ENCODE measurements around the gene DNAH8.

The DNAH8 gene

GRCh38 chr6:39074486-39074885 lies 359.4 kb downstream of the DNAH8 start:
- H3K9me3 ChIP-seq (ENCODE audit: control insufficient read depth, insufficient read depth, low read length) = no peaks in the 10 kb centered on the region
- H3K79me2 ChIP-seq (ENCODE audit: control insufficient read depth, low read length) = no peaks in the 10 kb centered on the region
- no peak overlapping the region for H3K4me3 ChIP-seq (ENCODE audit: low read length)
- H3K36me3 ChIP-seq (ENCODE audit: control insufficient read depth, low read length) = no peaks in the 10 kb centered on the region
- TF ChIP-seq EZH2phosphoT487 (IDR thresholded peaks at IDR 0.05; ENCODE audit: borderline replicate concordance, low read length) (no peak), CTCF (IDR thresholded peaks at IDR 0.05; ENCODE audit: low read depth, low read length, poor library complexity, severe bottlenecking) (no peak)
- no peaks in the 10 kb centered on the region for H3K27me3 ChIP-seq (ENCODE audit: control insufficient read depth, low read length)
- no peak overlapping the region for H3K27ac ChIP-seq (ENCODE audit: low read depth, low read length)
- no peaks in the 10 kb centered on the region for H3F3A ChIP-seq (ENCODE audit: control insufficient read depth, insufficient read depth)
- no peaks in the 10 kb centered on the region for H3K4me1 ChIP-seq (ENCODE audit: control insufficient read depth, low read length)
- no peaks in the 10 kb centered on the region for H3K9me2 ChIP-seq (replicated peaks; ENCODE audit: control insufficient read depth, low read length)
- no peak overlapping the region for H3K4me2 ChIP-seq (ENCODE audit: low read length)
- H4K20me1 ChIP-seq (ENCODE audit: control insufficient read depth, insufficient read depth, low read depth, low read length) = no peaks in the 10 kb centered on the region

- no peak for TF ChIP-seq EZH2phosphoT487 (IDR thresholded peaks at IDR 0.05; ENCODE audit: borderline replicate concordance, low read length)
- TF ChIP-seq CTCF (IDR thresholded peaks at IDR 0.05; ENCODE audit: low read depth, low read length, poor library complexity, severe bottlenecking) = no peak
- Histone ChIP-seq H4K20me1 (ENCODE audit: control insufficient read depth, insufficient read depth, low read depth, low read length) (no peaks in the 10 kb centered on the region), H3K79me2 (ENCODE audit: control insufficient read depth, low read length) (no peaks in the 10 kb centered on the region), H3K9me2 (replicated peaks; ENCODE audit: control insufficient read depth, low read length) (no peaks in the 10 kb centered on the region), H3K4me3 (ENCODE audit: low read length) (no peak overlapping the region), H3K36me3 (ENCODE audit: control insufficient read depth, low read length) (no peaks in the 10 kb centered on the region), H3F3A (ENCODE audit: control insufficient read depth, insufficient read depth) (no peaks in the 10 kb centered on the region), H3K9me3 (ENCODE audit: control insufficient read depth, insufficient read depth, low read length) (no peaks in the 10 kb centered on the region), H3K27me3 (ENCODE audit: control insufficient read depth, low read length) (no peaks in the 10 kb centered on the region), H3K4me2 (ENCODE audit: low read length) (no peak overlapping the region), H3K27ac (ENCODE audit: low read depth, low read length) (no peak overlapping the region), H3K4me1 (ENCODE audit: control insufficient read depth, low read length) (no peaks in the 10 kb centered on the region)
These were observed 360.0 kb downstream of the DNAH8 start for GRCh38 chr6:39075010-39075686.

- Histone ChIP-seq H3K4me2 (ENCODE audit: low read length) (no peak overlapping the region), H3K9me2 (replicated peaks; ENCODE audit: control insufficient read depth, low read length) (no peaks in the 10 kb centered on the region), H3K4me3 (ENCODE audit: low read length) (no peak overlapping the region), H3K36me3 (ENCODE audit: control insufficient read depth, low read length) (no peaks in the 10 kb centered on the region), H4K20me1 (ENCODE audit: control insufficient read depth, insufficient read depth, low read depth, low read length) (no peaks in the 10 kb centered on the region), H3K27ac (ENCODE audit: low read depth, low read length) (no peak overlapping the region), H3F3A (ENCODE audit: control insufficient read depth, insufficient read depth) (no peaks in the 10 kb centered on the region), H3K79me2 (ENCODE audit: control insufficient read depth, low read length) (no peaks in the 10 kb centered on the region), H3K9me3 (ENCODE audit: control insufficient read depth, insufficient read depth, low read length) (no peaks in the 10 kb centered on the region), H3K4me1 (ENCODE audit: control insufficient read depth, low read length) (no peaks in the 10 kb centered on the region), H3K27me3 (ENCODE audit: control insufficient read depth, low read length) (no peaks in the 10 kb centered on the region)
- TF ChIP-seq EZH2phosphoT487 (IDR thresholded peaks at IDR 0.05; ENCODE audit: borderline replicate concordance, low read length) (no peak), CTCF (IDR thresholded peaks at IDR 0.05; ENCODE audit: low read depth, low read length, poor library complexity, severe bottlenecking) (no peak)
These were observed 360.9 kb downstream of the DNAH8 start for GRCh38 chr6:39075807-39076622.
